SK-N-SH (cell line): ENCODE measurements around the gene SLC5A1.

Experiments used
- EP300 ChIP-seq, 2 experiments: IDR thresholded peaks; 2 replicates each; pipeline versions ENCODE4 v1.4.0 to v1.6.1; 2012; ENCODE audit warnings: borderline replicate concordance in 1 of 2, low read depth in 1 of 2, low read length in 1 of 2
- RAD21 ChIP-seq: IDR thresholded peaks from 2 replicates; pipeline ENCODE4 v1.6.1; 2012; ENCODE audit warnings: mild to moderate bottlenecking, low read length

DNA sequence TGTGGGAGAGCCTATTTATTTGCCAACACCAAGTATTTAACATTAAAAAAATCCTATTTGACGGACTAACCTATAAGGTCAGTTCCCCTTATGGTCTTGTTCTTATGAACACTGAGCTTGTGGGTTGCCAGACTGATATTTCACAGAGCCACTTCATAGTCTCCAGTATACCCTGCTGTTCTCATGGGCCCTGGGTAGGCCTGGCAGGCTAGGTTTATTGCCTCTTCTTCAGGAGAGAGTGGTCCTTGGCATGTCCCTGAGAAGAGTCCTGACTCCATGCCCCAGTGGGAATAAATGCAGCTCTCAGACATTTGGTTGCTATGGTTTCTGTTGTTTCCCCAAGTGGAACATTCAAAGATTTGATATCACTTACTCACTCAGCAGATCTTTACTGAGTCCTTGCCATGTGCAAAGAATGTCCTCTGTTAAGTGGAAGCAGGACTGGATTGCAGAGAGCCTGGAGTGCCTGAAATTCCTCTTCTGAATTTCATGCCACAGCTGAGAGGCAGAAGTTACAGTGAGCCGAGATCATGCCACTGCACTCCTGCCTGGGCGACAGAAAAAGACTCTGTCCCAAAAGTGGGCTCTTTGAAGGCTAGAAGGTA lies 15.7 kb downstream of the SLC5A1 start:
- TF ChIP-seq RAD21 (no peak), EP300 (IDR thresholded peaks at IDR 0.05; ENCODE audit: borderline replicate concordance in 1 of 2, low read depth in 1 of 2, low read length in 1 of 2) (no peak)
